ENCODE measurements around the gene PRND.
"Not testable (repeated sequence)": the region's sequence is repeated elsewhere in the genome, so short reads cannot be mapped to it uniquely, and the experiment has no call there.

PRND gene, protein sequence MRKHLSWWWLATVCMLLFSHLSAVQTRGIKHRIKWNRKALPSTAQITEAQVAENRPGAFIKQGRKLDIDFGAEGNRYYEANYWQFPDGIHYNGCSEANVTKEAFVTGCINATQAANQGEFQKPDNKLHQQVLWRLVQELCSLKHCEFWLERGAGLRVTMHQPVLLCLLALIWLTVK
- 0 reads per million in 4 experiments for total RNA-seq

DNA sequence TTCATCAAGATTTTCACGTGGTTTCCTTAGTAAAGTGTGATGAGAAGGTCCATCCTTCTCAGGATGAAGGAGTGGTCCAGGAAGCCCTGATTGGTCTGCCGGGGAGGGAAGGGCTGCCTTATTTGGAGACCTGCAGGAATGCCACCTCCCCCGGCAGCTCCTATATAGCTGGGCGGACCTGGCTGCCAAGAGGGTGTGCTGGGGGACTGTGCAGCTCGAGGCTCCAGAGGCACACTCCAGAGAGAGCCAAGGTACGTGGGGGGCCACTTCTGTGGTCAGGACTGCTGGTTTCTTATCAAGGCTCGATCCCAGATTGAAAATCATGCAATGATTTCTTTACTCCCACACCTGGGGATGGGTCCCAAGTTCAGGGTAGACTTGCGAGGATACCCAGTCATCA lies at the start of gene PRND:
Gene PRND (plus strand): TSS at position 191 of the 400 bp plus-strand sequence. CDS start 2,643 bp downstream, outside the sequence.
- DNase-seq, result no peak

- no peak for DNase-seq
Observed at GRCh38 chr20:4672948-4673347, 48.8 kb upstream of the PRND start.

DNA sequence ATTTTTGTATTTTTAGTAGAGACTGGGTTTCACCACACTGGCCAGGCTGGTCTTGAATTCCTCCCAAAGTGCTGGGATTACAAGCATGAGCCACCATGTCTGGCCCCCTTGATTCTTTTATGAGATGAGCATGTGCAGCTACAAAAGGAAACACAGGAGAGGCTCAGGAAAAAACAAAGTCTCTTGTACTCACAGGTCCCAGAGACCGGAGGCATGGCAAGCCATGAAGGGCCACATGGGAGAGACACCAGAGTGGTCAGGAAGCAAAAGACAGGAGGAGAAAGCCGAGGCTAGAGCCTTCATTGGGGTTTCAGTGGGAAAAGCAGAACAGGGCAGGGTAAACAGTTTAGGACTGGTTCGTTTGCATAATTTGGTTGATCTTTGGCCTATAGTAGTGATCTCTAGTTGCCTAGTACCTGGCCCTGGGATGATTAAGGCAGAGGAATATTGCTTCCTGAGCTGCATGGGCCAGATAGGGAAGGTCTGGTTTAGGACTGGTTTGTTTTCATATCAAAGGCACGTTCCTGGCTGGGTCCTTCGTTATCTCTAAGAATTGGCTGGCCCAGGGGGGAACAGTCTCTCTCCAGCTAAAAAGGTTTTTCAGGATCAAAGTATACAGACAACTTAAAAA lies 48.2 kb upstream of the PRND start:
- no peak for DNase-seq

GRCh38 chr20:4674672-4675071 lies 47.0 kb upstream of the PRND start:
- DNase-seq, result no peak

DNA sequence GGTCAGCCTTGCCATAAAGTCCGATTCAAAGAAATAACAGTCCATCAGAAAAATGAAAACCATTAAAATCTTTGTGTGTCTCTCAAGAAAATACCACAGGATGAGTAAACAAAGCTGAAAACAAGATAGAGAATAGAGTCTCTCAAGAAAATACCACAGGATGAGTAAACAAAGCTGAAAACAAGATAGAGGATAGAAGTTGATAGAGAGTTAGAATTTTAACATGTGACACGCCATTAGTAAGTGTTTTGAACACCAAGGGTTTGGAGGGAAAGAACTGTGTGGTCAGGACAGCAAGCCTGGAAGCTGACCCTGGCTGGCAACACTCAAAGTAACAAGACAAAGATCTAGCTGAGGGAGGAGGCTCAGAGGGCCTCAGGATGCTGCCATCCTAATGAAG lies 43.9 kb upstream of the PRND start:
- no peak for DNase-seq

GRCh38 chr20:4681401-4681800 lies 40.3 kb upstream of the PRND start:
- no peak for DNase-seq

DNA sequence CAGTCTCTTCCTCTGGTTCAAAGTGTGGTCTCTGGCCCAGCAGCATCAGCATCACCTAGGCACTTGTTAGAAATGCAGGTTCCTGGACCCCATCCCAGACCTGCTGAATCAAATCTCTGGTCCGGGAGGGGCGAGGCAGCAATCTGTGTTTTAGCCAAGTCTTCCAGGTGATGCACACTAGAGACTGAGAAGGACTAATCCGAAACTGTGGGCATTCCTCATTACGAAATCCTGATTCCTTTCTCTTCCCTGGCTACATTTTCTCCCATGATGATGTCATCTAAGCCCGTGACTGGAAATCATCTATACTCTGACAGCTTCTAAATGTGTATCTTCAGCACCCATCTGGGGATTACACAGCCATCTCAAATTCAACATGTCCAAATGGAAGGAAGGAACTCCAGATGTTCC lies 39.7 kb upstream of the PRND start:
- DNase-seq, result no peak

DNA sequence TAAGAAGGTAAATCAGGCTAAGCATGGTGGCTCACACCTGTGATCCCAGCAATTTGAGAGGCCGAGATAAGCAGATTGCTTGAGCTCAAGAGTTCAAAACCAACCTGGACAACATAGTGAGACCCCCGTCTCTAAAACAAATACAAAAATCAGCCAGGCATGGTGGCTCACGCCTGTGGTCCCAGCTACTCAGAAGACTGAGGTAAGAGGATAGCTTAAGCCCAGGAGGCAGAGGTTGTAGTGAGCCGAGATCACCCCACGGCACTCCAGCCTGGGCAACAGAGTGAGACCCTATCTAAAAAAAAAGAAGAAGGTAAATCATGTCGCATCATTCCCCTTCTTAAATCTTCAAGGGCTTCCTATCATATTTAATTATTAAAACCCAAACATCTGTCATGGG lies 39.0 kb upstream of the PRND start:
- DNase-seq, result no peak

- DNase-seq, result no peak
Observed at GRCh38 chr20:4683261-4683660, 38.4 kb upstream of the PRND start.

DNA sequence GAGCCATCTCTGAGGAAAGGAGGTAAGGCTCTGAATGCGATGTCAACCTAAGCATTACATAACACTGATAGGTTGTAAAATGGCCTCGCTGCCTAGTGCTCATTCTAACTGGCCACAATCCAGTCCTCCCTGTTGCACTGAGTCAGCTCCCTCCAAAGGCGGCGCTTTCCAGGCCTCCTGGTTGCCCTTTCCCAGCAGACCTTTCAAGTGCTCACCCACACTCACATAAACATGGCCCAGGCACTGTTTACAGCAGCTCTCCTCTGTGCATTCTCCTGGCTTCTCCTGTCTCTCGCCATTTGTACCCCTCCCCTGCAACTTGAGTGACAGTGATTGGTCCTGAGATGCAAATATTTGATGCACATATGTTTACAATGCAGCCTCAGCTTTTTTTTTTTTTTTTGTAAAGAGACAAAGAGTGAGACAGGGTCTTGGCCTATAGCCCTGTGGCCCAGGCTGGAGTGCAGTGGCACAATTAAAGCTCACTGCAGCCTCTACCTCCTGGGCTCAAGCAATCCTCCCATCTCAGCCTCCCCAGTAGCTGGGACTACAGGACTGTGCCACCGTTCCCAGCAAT lies 36.8 kb upstream of the PRND start:
- DNase-seq, result no peak

- no peak for DNase-seq
Observed at GRCh38 chr20:4685923-4686221, 35.8 kb upstream of the PRND start.

GRCh38 chr20:4688305-4688704 lies 33.4 kb upstream of the PRND start:
- no peak for DNase-seq

- no peak for DNase-seq
Observed at GRCh38 chr20:4689220-4689619, 32.5 kb upstream of the PRND start.

DNA sequence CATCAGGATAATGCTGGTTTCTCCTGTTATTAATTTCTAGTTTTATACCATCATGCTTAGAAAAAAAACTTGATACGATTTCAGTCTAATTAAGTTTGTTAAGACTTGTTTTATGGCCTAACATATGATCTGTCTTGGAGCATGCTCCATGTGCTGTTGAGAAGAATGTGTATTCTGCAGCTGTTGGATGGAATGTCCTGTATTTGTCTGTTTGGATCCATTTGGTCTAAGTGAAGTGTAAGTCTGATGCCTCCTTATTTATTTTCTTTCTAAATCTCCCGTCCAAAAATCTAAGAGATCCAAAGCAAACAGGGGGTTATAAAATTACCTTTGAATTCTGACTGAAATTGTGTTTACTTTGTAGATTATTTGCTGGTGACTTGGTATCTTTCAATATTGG lies 30.0 kb upstream of the PRND start:
- no peak for DNase-seq

- DNase-seq, result no peak
Observed at GRCh38 chr20:4694076-4694475, 27.6 kb upstream of the PRND start.

DNA sequence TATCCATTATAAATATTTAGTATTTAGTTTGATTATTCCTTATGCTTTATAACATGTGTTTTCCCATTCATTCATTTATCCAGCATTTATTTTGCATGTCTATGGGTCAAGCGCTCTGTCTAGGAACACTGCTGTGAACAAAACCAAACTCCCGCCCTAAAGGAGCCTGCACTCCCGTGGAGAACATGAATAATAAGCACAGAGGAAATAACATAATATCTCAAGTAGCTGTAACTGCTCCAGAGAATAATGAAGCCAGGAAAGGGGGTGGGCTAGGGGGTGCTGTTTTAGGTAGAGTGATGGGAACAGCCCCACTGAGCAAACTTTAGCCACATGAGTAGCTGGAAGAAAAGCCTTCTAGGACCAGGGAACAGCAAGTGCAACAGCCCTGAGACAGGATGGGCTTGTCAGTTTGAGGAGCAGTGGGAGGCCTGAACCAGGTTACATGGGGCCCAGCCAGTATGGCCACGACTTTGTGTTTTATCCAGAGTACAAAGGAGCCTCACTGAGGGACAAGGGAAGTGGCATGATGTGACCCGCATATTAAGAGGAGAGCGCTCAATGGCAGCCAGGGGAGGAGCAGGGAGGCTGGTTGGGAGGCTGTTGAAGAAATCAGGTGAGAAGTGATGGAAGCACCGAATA lies 24.4 kb upstream of the PRND start:
- no peak for DNase-seq

GRCh38 chr20:4697831-4698221 lies 23.9 kb upstream of the PRND start:
- no peak for DNase-seq

- DNase-seq, result no peak
Observed at GRCh38 chr20:4699216-4699615, 22.5 kb upstream of the PRND start.

DNA sequence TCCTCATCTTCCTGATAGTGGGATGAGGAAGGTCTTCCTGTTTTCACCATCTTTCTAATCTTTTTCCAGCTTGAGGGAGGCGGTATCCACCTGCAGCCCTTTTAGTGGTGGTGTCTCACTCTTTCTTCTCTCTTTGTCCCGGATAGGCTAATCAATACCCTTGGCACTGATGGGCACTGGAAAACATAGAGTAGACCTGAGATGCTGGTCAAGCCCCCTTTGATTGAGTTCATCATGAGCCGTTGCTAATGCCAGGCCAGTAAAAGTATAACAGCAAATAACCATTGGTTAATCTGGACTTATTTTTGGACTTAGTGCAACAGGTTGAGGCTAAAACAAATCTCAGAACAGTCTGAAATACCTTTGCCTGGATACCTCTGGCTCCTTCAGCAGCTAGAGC lies 21.8 kb upstream of the PRND start:
- no peak for DNase-seq

GRCh38 chr20:4702562-4703280 lies 19.0 kb upstream of the PRND start:
- DNase-seq, result no peak

GRCh38 chr20:4703281-4703676 lies 18.4 kb upstream of the PRND start:
- no peak for DNase-seq

DNA sequence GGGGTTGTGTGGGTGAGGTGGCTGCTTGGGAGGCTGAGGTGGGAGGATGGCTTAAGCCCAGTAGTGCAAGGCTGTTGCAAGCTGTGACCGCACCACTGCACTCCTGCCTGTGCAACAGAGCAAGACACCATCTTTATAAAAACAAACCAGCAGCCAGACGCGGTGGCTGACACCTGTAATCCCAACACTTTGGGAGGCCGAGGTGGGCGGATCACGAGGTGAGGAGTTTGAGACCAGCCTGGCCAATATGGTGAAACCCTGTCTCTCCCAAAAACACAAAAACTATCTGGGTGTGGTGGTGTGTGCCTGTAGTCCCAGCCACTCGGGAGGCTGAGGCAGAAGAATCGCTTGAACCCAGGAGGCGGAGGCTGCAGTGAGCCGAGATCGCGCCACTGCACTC lies 14.8 kb upstream of the PRND start:
- not testable (repeated sequence) for DNase-seq

DNA sequence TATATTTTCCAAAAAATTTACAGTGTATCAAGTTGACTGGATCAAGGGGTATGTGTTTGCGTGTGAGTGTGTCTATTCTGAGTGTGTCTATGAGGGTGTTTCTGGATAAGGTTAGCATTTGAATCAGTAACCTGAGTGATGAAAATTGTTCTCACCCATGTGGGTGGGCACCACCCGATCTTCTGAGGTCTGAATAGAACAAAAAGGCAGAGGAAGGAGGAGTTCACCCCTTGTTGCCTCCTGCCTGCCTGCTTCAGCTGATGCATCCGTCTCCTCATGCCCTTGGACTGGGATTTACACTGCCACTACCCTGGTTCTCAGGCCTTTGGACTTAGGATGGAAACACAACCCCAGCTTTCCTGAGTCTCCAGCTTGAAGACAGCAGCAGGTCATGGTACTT lies 13.7 kb upstream of the PRND start:
- no peak for DNase-seq

- no peak for DNase-seq
Observed at GRCh38 chr20:4708856-4709255, 12.9 kb upstream of the PRND start.
